GM18499 (cell line): ENCODE data around the gene TAS1R2.
A peak's percentile ranks its signal among the peaks of the same experiment; 100 is the strongest.
"Not testable (repeated sequence)": the region's sequence is repeated elsewhere in the genome, so short reads cannot be mapped to it uniquely, and the experiment has no call there.

Source experiments
- ATAC-seq: cut with Tn5 transposase; IDR thresholded peaks from one replicate; pipeline ENCODE4 v1.9.1; 2021; ENCODE audit warnings: moderate number of reproducible peaks; ENCODE audit not compliant: insufficient read depth, unreplicated experiment

TAS1R2 gene

GRCh38 chr1:18859560-18859959, at the start of gene TAS1R2:
Gene TAS1R2 (minus strand): TSS chr1:18859660. CDS start chr1:18859660, 0 bp downstream.
- no peak for ATAC-seq

- ATAC-seq, result no peak
Measured at GRCh38 chr1:18907917-18908845, 48.7 kb upstream of the TAS1R2 start.

GRCh38 chr1:18907021-18907916, 47.8 kb upstream of the TAS1R2 start:
- ATAC-seq, result no peak

DNA sequence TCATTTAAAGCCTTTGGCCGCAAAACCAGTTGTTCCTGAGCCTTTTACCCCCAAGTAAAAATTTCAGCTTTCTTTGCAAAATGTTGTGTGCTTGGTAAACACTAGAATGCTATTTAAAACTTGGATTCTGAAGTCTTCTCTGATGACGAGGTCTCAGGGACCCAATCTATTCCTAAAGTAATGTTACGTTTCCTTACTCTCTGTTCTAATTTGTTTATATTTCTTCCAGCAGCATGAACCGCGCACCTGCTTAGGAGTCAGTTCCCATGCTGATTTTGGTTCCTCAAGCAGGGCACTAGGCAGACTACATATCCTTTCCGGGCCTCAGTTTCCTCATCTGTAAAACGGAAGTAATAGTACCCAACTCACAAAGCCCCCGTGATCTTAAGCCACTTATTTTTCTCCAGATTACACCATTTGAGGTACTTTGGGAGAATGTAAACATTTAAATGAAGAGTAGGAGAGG, 43.9 kb upstream of the TAS1R2 start:
- no peak for ATAC-seq

DNA sequence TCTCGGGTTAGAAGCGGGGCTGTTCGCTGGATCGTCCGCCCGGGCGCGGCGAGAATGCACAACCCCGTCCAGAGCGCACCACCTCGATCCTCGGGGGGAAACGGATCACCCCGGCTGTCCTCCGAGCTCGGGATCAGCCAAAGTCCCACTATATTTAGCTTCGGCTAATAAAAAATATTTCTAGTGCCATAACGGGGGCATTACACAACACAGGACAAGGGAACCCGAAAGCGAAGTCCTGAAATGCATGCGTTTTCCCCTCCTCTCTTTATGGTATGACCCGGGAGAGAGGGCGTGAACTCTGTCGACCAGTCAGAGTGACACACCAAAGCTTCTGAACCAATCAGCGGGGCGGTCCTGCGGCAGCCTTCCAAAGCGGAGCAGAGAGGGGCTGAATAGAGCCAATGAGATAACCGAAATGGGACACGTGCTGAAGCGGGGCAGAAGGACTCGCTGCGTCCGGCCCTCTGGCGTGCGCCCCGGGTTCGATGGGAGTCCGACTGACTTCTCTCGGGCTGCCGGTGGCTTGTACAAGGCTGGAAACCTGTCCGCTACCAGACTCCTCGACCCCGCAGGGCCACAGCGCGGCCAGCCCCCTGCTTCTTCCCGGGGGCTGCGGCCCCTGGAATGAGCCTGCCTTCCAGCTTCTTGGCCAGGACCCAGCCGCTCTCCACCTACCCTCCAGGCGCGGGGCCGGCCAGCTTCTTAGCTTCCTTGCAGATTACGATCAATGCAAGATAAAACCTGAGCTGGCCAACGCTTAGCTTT, 43.2 kb upstream of the TAS1R2 start, which contains the start of gene ALDH4A1:
ALDH4A1 (minus strand) TSS at position 33 of the 768 bp plus-strand sequence; CDS start at position 1, 32 bp downstream.
- ATAC-seq, result peak; percentile 74

- no peak for ATAC-seq
Measured at GRCh38 chr1:18901952-18902522, 42.6 kb upstream of the TAS1R2 start.

- no peak for ATAC-seq
Measured at GRCh38 chr1:18901147-18901951, 41.9 kb upstream of the TAS1R2 start.

- ATAC-seq, result no peak
Measured at GRCh38 chr1:18900303-18900841, 40.9 kb upstream of the TAS1R2 start.

DNA sequence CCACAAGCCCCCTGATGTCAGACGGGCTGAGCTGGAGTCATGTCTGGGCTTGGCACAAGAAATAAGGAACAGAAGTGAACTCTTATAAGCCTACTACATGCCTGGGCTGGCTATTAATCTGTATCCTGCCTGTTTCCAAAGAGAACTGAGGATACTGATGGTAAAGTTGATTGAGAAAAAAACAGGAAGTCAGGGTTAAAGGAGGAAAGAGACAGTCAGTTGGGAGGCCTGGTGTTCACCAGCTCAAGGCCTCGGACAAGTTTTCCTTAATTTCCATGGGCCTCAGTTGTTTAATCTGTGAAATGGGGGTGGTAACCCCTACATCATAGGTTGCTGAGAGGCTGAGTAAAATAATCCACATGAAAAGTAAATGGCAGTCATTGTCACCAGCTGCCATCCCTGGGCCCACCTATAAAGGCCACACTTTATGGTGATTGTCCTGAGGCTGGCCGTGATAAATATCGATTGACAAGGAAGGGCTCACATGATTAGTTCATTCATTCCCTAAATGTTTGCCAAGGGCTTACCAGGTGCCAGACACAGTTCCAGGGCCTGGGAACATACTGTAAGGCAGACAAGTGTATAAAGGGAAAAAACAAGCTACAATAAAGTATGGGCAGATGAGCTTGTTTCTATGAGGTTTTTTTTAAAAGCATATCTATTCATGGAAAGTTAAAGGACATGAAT, 40.0 kb upstream of the TAS1R2 start:
- no peak for ATAC-seq

DNA sequence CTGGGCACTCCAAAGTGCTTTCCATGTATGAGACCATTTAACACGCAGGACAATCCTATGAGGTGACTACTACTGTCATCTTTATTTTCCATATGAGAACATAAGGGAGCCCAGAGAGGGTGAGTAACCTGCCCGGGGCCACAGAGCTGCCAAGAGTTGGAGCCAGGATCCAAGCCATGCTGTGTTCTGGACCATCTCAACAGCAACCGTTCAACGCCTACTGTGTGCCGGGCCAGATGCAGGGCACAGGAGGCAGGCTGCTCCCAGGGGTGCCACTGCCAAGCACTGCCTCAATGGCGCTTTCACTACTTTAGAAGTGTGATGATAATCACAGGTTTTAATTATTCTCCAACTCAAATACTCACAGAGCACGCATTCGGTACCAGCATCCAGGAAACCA, 39.1 kb upstream of the TAS1R2 start:
- no peak for ATAC-seq

DNA sequence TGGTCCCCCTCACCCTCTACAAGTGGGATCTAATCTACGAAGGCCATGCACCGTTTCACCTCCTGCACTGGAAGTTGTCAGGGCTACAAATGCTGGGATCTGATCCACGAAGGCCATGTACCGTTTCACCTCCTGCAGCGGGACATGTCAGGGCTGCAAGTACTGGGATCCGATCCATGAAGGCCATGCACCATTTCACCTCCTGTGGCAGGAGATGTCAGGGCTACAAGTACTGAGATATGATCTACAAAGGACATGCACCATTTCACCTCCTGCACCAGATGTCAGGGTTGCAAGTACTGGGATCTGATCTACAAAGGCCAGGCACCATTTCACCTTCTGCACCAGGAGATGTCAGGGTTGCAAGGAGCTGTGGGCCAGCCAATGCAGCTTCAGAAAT, 35.9 kb upstream of the TAS1R2 start:
- no peak for ATAC-seq

DNA sequence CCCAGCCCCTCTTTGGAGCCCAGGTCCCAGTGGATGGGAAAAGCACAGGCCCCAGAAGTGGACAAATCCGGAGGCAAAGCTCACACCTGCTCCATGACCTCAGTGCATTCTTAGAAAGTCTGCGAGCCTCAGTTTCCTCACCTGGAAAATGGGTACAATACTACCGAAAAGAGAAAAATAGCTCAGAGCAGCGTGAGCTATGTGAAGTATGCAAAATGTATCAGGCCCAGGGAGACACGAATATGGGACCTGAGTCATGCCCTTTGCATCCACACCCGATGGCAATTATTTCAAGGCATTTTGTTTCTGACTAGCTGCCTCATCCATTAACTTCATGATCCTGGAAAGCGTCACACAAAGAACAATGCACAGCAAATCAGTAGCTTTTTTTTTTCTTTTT, 33.7 kb upstream of the TAS1R2 start:
- no peak for ATAC-seq

DNA sequence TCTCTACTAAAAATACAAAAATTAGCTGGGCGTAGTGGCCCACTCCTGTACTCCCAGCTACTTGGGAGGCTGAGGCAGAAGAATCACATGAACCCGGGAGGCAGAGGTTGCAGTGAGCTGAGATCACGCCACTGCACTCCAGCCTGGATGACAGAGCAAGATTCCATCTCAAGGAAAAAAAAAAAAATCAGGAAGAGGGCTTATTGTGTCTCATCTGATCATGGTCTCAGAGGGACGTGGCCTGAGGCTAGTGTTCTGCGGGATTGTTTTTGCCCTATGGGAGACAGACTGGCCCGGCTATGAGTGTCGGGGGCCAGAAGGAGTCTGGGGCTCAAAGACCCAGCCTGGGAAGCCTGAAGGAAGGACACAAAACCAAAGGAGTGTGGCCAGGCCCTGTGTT, 32.4 kb upstream of the TAS1R2 start:
- not testable (repeated sequence) for ATAC-seq

- ATAC-seq, result no peak
Measured at GRCh38 chr1:18891426-18891780, 31.9 kb upstream of the TAS1R2 start.

GRCh38 chr1:18890706-18891425, 31.4 kb upstream of the TAS1R2 start:
- no peak for ATAC-seq

DNA sequence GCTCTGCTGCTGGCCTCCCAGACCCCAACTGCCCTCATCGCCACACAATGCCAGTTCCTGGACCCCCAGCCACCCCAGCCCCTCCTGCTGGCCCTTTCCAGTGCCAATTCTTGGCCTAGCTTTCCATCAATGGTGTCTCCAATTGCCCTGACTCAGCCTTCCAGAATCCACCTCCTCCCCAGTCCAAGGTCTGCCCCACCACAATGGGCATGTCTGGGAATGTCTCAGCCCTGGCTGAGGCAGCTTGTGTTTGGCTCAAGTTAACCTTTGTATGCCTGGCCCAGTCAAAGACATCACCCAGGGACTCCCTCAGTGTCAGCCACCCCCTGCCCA, 26.5 kb upstream of the TAS1R2 start:
- no peak for ATAC-seq

- ATAC-seq, result no peak
Measured at GRCh38 chr1:18885311-18886002, 26.0 kb upstream of the TAS1R2 start.
